Uterus (tissue), 2 donors: ENCODE measurements around the gene AXIN1.

Source experiments
- POLR2A ChIP-seq, 2 donors: fragments of 450-650 bp; IDR thresholded peaks; one replicate each; pipeline ENCODE4 v1.6.1; 2016; ENCODE audit warnings: antibody characterized with exemption in 2 of 2, mild to moderate bottlenecking in 1 of 2, moderate library complexity in 1 of 2
- TF ChIP-seq, protein P1 (sequence below), 4 experiments: fragments of 200-600 bp in 2 of 4; fragments of 450-650 bp in 2 of 4; sonication (generic) in 2 of 4; IDR thresholded peaks; one replicate each; pipeline ENCODE4 v1.5.1; 2016 to 2019; ENCODE audit warnings: antibody characterized with exemption in 4 of 4, mild to moderate bottlenecking in 2 of 4, moderate library complexity in 1 of 4

DNA sequence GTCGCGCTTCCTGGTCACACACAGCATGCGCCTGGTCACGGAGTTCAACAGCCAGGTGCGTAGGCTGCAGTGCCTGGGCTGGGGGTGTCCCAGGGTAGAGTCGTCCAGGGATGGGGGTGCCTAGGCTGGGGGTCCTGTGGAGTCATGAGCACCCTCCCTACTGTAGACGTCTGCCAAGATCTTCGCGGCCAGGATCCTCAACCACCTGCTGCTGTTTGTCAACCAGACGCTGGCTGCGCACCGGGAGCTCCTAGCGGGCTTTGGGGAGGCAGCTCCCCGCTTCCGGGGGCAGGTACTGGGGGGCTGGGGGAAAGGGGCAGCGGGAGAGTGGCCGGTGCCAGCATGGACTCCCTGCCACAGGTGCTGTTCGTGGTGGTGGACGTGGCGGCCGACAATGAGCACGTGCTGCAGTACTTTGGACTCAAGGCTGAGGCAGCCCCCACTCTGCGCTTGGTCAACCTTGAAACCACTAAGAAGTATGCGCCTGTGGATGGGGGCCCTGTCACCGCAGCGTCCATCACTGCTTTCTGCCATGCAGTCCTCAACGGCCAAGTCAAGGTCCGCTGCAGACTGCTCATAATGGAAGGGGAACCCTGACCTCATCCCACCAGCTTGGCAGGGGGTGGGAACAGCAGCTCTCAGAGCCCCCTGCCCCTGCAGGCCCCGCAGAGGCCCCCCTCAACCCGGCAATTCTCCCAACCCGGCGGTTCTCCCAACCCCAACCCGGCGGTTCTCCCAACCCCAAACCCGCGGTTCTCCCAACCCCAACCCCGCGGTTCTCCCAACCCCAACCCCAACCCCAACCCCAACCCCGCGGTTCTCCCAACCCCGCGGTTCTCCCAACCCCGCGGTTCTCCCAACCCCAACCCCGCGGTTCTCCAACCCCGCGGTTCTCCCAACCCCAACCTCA, 67.1 kb downstream of the AXIN1 start:
- TF ChIP-seq, protein P1, sequence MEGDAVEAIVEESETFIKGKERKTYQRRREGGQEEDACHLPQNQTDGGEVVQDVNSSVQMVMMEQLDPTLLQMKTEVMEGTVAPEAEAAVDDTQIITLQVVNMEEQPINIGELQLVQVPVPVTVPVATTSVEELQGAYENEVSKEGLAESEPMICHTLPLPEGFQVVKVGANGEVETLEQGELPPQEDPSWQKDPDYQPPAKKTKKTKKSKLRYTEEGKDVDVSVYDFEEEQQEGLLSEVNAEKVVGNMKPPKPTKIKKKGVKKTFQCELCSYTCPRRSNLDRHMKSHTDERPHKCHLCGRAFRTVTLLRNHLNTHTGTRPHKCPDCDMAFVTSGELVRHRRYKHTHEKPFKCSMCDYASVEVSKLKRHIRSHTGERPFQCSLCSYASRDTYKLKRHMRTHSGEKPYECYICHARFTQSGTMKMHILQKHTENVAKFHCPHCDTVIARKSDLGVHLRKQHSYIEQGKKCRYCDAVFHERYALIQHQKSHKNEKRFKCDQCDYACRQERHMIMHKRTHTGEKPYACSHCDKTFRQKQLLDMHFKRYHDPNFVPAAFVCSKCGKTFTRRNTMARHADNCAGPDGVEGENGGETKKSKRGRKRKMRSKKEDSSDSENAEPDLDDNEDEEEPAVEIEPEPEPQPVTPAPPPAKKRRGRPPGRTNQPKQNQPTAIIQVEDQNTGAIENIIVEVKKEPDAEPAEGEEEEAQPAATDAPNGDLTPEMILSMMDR (IDR thresholded peaks at IDR 0.05): no peak
- TF ChIP-seq POLR2A (IDR thresholded peaks at IDR 0.05): no peak
